GM13977 (cell line): ENCODE results near the gene UBE3D.

Experiments
- DNase-seq: peaks from one replicate; pipeline ENCODE4 v3.0.0; 2012; ENCODE audit warnings: low spot score
- in situ Hi-C: fragments of 300-500 bp; cut with MboI; formaldehyde crosslinking; loops from one replicate; pipeline ENCODE4 v1.12.0; 2022; ENCODE audit warnings: low sequenced_read_pairs, low pct_unique_long_range_greater_than_20kb, mixed read lengths, inconsistent platforms; ENCODE audit not compliant: unreplicated experiment
- TF ChIP-seq, protein P1 (sequence below): IDR thresholded peaks from 2 replicates; pipeline ENCODE4 v1.5.1; 2012; ENCODE audit warnings: mild to moderate bottlenecking, control low read depth; ENCODE audit not compliant: insufficient read depth; ENCODE audit errors: extremely low read depth, missing control alignments

The UBE3D gene

GRCh38 chr6:82957171-82957867 lies 108.3 kb downstream of the UBE3D start:
- in situ Hi-C loops, result no loop called here
- TF ChIP-seq, protein P1, sequence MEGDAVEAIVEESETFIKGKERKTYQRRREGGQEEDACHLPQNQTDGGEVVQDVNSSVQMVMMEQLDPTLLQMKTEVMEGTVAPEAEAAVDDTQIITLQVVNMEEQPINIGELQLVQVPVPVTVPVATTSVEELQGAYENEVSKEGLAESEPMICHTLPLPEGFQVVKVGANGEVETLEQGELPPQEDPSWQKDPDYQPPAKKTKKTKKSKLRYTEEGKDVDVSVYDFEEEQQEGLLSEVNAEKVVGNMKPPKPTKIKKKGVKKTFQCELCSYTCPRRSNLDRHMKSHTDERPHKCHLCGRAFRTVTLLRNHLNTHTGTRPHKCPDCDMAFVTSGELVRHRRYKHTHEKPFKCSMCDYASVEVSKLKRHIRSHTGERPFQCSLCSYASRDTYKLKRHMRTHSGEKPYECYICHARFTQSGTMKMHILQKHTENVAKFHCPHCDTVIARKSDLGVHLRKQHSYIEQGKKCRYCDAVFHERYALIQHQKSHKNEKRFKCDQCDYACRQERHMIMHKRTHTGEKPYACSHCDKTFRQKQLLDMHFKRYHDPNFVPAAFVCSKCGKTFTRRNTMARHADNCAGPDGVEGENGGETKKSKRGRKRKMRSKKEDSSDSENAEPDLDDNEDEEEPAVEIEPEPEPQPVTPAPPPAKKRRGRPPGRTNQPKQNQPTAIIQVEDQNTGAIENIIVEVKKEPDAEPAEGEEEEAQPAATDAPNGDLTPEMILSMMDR, result no peak
- DNase-seq, result no peak

DNA sequence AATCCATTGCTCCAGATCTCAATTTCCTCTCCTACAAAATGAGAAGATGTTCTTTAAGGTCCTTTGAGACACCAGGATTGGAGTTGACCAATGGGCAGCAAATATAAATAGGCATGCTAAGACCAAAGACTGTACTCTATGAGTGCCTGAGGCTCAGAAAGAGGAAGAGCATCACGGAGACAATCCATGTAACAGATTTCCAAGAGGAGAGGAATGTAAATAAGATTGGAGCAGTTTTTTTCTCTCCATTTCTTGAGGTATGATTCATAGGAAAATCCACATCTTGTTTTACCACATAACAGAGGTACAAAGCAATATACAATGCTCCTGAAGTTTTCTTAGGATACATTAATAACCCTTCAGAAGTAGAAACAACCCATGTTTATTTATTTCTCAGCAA lies 109.8 kb downstream of the UBE3D start:
- TF ChIP-seq, protein P1, result no peak
- DNase-seq, result no peak
- in situ Hi-C loops, result no loop called here

DNA sequence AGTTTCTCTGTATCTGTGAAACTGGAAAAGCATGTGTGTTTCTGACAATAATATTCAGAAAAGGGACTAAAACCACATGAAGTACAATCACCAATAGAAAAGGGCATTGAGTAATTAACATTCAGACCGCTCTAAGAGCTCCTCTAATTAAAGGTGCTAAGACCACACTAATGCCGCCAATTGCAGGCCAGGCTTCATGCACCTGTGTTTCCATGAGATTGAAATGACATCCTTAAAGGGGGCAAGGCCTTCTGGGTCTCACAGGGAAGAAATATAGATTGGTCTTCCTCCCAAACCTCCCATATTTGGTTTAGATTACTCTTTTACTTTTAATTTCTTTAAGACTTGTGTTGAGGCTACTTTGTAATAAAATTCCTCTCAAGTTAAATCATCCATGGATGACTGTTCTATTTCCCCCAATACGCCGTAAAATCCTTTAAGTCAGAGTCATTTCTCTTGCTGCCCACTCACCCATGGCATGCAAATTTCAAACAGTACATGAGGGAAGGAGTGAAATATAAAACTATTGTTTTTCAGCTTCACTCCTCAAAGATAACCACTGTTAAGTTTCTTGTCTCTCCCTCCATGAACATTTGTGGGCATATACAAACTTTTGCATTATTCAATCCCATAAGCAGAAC lies 110.6 kb downstream of the UBE3D start:
- DNase-seq, result no peak
- in situ Hi-C loops, result no loop called here
- TF ChIP-seq, protein P1, result no peak

DNA sequence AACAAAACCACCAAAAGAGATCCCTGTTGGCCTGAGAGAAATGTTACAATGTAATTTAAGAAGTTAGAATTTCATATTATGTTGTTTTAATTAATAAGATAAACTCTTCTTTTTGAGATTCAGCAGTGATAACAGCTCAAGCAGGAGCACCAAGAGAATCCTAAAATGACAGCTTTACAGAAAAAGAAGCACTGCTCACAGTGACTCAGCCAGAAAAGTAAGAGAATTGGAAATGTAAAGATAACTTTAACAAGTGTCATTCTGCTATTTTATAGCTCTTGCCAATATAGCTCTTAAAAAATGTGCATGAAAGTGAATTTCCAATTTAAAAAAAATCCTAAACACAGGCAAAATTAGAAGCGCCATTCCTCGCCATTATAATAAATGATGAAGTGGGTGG lies 111.3 kb downstream of the UBE3D start:
- DNase-seq, result no peak
- TF ChIP-seq, protein P1, result no peak
- in situ Hi-C loops, result no loop called here

DNA sequence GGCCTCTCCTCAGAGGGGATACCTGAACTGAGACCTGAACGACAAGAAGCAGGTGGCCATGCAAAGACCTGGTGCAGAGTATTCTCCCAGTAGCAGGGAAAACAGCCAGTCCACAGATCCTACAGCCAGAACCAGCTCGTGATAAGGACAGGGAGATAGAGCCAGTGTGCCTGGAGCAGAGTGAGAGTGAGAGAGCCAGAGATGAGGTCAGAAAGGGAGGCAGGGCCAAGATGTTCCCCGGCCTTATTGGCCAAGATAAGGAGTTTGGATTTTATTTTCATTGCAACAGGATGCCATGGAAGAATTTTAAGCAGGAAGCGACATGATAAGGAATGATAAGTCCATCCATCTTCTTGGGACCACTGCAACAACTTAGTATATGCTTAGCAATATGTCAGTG lies 111.8 kb downstream of the UBE3D start:
- no peak for DNase-seq
- in situ Hi-C loops, result no loop called here
- TF ChIP-seq, protein P1, result no peak

GRCh38 chr6:82951935-82952334 lies 113.7 kb downstream of the UBE3D start:
- DNase-seq, result no peak
- in situ Hi-C loops, result no loop called here
- TF ChIP-seq, protein P1, result no peak
